Activated CD4-positive, alpha-beta T cell treated with anti-CD3 and anti-CD28 coated beads, Interleukin-2, amount 50 U/mL, for 16 hours (primary cell): Measurements from ENCODE around the gene SYTL5.

Experiments
- DNase-seq: peaks from one replicate; pipeline ENCODE4 v3.0.0-alpha.2; 2020

Gene SYTL5

GRCh38 chrX:38095971-38096529 lies 89.7 kb downstream of the SYTL5 start:
- DNase-seq, result no peak

GRCh38 chrX:38099688-38100087 lies 93.3 kb downstream of the SYTL5 start:
- no peak for DNase-seq

GRCh38 chrX:38102240-38102639 lies 95.9 kb downstream of the SYTL5 start:
- DNase-seq, result no peak

- no peak for DNase-seq
Measured at GRCh38 chrX:38102875-38103274, 96.5 kb downstream of the SYTL5 start.

GRCh38 chrX:38103857-38104812 lies 97.8 kb downstream of the SYTL5 start:
- DNase-seq, result no peak

GRCh38 chrX:38105216-38105725 lies 98.9 kb downstream of the SYTL5 start:
- no peak for DNase-seq

GRCh38 chrX:38106991-38107655 lies 100.8 kb downstream of the SYTL5 start:
- DNase-seq, result no peak

- no peak for DNase-seq
Measured at GRCh38 chrX:38108364-38108763, 102.0 kb downstream of the SYTL5 start.

- no peak for DNase-seq
Measured at GRCh38 chrX:38109042-38109898, 102.9 kb downstream of the SYTL5 start.

- no peak for DNase-seq
Measured at GRCh38 chrX:38110231-38110630, 103.9 kb downstream of the SYTL5 start.

GRCh38 chrX:38111196-38111595 lies 104.8 kb downstream of the SYTL5 start:
- no peak for DNase-seq

GRCh38 chrX:38112566-38112965 lies 106.2 kb downstream of the SYTL5 start:
- DNase-seq, result no peak

- DNase-seq, result no peak
Measured at GRCh38 chrX:38116706-38117105, 110.4 kb downstream of the SYTL5 start.

- DNase-seq, result no peak
Measured at GRCh38 chrX:38117485-38117884, 111.1 kb downstream of the SYTL5 start.

- DNase-seq, result no peak
Measured at GRCh38 chrX:38124000-38124399, 117.6 kb downstream of the SYTL5 start.

- DNase-seq, result no peak
Measured at GRCh38 chrX:38126179-38126578, 119.8 kb downstream of the SYTL5 start.

- no peak for DNase-seq
Measured at GRCh38 chrX:38127961-38128360, 121.6 kb downstream of the SYTL5 start.

- DNase-seq, result no peak
Measured at GRCh38 chrX:38129366-38129765, 123.0 kb downstream of the SYTL5 start.

- no peak for DNase-seq
Measured at GRCh38 chrX:38138157-38138891, 132.0 kb downstream of the SYTL5 start.

GRCh38 chrX:38138900-38139299 lies 132.5 kb downstream of the SYTL5 start:
- DNase-seq, result no peak

- no peak for DNase-seq
Measured at GRCh38 chrX:38142610-38143009, 136.3 kb downstream of the SYTL5 start.

GRCh38 chrX:38149016-38149415 lies 142.7 kb downstream of the SYTL5 start:
- DNase-seq, result no peak
